ENCODE data around the gene AIG1. TPM values are rescaled to one million over a fixed set of nuclear protein-coding genes. Genes with fewer than 3 reads are reported as not detected.

Gene AIG1
- total RNA-seq, 2 donors from 2014 or later = 11.9 to 13.5 TPM

- DNase-seq (no peak), ATAC-seq (no peak)
- no peak overlapping the region for H3K4me3 ChIP-seq
- WGBS, 2 donors = 56 to 71% methylated on average over 1 of the region's 1 CpG
- intact Hi-C loops (cut with DNase I) = no loop called here
- no peak for TF ChIP-seq POLR2A (IDR thresholded peaks at IDR 0.05)
- TF ChIP-seq, protein P1, sequence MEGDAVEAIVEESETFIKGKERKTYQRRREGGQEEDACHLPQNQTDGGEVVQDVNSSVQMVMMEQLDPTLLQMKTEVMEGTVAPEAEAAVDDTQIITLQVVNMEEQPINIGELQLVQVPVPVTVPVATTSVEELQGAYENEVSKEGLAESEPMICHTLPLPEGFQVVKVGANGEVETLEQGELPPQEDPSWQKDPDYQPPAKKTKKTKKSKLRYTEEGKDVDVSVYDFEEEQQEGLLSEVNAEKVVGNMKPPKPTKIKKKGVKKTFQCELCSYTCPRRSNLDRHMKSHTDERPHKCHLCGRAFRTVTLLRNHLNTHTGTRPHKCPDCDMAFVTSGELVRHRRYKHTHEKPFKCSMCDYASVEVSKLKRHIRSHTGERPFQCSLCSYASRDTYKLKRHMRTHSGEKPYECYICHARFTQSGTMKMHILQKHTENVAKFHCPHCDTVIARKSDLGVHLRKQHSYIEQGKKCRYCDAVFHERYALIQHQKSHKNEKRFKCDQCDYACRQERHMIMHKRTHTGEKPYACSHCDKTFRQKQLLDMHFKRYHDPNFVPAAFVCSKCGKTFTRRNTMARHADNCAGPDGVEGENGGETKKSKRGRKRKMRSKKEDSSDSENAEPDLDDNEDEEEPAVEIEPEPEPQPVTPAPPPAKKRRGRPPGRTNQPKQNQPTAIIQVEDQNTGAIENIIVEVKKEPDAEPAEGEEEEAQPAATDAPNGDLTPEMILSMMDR (IDR thresholded peaks at IDR 0.05) = no peak
- no peaks in the 10 kb centered on the region for H3K9me3 ChIP-seq
- H3K4me1 ChIP-seq = no peaks in the 10 kb centered on the region
- H3K27me3 ChIP-seq = no peaks in the 10 kb centered on the region
- no peak overlapping the region for H3K27ac ChIP-seq
- H3K36me3 ChIP-seq (replicated peaks in 1 of 2; ENCODE audit: insufficient read depth in 1 of 2, low read depth in 2 of 2) = no peaks in the 10 kb centered on the region
Measured at GRCh38 chr6:143348531-143348930, 287.8 kb downstream of the AIG1 start.

DNA sequence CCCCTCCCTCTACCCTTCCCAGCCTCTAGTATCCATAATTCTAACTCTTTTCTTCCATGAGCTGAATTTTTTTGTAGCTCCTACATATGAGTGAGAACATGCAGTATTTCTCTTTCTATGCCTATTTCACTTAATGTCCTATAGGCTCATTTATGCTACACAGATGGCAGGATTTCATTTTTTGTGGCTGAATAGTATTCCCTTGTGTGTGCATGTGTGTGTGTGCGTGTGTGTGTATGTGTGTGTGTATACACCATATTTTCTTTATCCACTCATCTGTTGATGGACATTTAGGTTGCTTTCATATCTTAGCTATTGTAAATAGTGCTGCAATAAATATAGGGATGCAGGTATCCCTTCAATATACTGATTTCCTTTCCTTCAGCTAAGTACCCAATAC, 288.8 kb downstream of the AIG1 start:
- no peak for ATAC-seq
- intact Hi-C loops (cut with DNase I) = no loop called here

DNA sequence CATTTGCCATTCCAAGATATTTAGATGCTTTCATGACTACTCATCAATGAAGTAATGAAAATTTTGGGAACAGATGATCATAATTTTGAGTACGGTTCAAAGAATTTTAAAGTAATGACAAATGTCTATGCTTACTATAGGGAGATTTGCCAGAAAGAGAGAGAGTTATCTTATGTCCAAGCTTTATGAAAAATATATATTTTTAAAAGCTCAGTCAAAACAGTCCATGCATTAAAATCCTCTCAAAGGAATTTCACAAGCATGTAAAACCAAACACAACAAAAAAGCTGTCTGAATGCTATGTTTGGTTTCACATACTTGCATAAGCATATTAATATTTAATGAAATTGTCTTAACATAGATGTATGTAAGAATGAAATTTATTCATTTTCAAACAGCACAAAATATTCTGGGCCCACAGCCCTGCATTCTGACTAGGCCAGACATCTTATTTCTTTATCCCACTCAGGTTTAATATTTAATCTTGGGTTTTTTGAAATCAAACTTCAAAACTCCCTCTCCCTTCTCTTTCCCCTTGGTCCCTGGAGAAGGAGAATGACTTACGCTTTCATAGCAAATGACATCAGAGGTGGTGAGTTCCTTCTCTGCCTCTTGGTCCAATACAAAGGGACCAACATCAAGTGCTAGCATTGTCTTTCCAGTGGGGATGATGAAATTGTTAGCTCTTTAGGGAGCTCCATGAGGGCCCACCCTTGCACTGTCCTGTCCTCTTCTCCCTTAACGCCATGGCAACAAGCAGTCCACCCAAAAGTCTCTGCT, 295.6 kb downstream of the AIG1 start:
- DNase-seq = no peak
- H3K27me3 ChIP-seq = no peaks in the 10 kb centered on the region
- H3K4me1 ChIP-seq = no peaks in the 10 kb centered on the region
- WGBS, 2 donors = 60 to 81% methylated on average over 3 of the region's 3 CpGs
- no peak overlapping the region for H3K27ac ChIP-seq
- intact Hi-C loops (cut with DNase I) = no loop called here
- H3K36me3 ChIP-seq (replicated peaks in 1 of 2; ENCODE audit: insufficient read depth in 1 of 2, low read depth in 2 of 2) = no peaks in the 10 kb centered on the region
- no peak for ATAC-seq
- no peaks in the 10 kb centered on the region for H3K9me3 ChIP-seq
- H3K4me3 ChIP-seq = no peak overlapping the region
- no peak for TF ChIP-seq POLR2A (IDR thresholded peaks at IDR 0.05)
- TF ChIP-seq, protein P1 (IDR thresholded peaks at IDR 0.05) = no peak

More for the DNA sequence above, 288.8 kb downstream of the AIG1 start:
- no peak for DNase-seq
- Histone ChIP-seq H3K36me3 (replicated peaks in 1 of 2; ENCODE audit: insufficient read depth in 1 of 2, low read depth in 2 of 2) (no peaks in the 10 kb centered on the region), H3K9me3 (no peaks in the 10 kb centered on the region), H3K27me3 (no peaks in the 10 kb centered on the region), H3K4me3 (no peak overlapping the region), H3K4me1 (no peaks in the 10 kb centered on the region), H3K27ac (no peak overlapping the region)
- 76 to 92% methylated on average over 1 of the region's 1 CpG for WGBS, 2 donors
- TF ChIP-seq POLR2A (IDR thresholded peaks at IDR 0.05) = no peak
- TF ChIP-seq, protein P1 (IDR thresholded peaks at IDR 0.05) = no peak

DNA sequence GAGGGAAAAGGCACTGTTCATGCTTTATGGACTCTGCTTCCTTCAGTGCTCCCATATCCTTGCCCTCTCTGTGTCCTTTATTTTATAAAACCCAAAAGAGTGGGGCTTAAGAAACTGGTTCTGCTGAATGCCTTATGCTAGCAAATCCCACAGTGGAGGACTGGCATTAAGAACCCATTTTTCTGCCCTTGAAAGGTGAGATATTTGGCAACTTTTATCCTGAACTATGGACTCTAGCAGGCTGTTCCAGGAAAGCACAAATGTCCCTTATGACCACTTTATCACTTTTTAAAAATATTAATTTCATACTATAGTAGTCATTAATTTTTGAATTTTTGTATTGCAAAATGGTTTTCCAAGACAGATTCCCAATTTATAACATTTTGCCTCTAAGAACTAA, 296.5 kb downstream of the AIG1 start:
- Histone ChIP-seq H3K27ac (no peak overlapping the region), H3K4me3 (no peak overlapping the region), H3K36me3 (replicated peaks in 1 of 2; ENCODE audit: insufficient read depth in 1 of 2, low read depth in 2 of 2) (no peaks in the 10 kb centered on the region), H3K4me1 (no peaks in the 10 kb centered on the region), H3K9me3 (no peaks in the 10 kb centered on the region), H3K27me3 (no peaks in the 10 kb centered on the region)
- DNase-seq = no peak
- intact Hi-C loops (cut with DNase I) = no loop called here
- no peak for TF ChIP-seq POLR2A (IDR thresholded peaks at IDR 0.05)
- TF ChIP-seq, protein P1 (IDR thresholded peaks at IDR 0.05) = no peak
- ATAC-seq = no peak

Data from body of pancreas (tissue), 4 donors.